B cell (primary cell): ENCODE results near the gene STAMBP. TPM values are rescaled to one million over a fixed set of nuclear protein-coding genes. Genes with fewer than 3 reads are reported as not detected.

Experiments used
- ATAC-seq: fragments of 200-7000 bp; cut with Tn5 transposase; one replicate; pipeline ENCODE4 v1.10.0; 2021; ENCODE audit warnings: low read depth, mild to moderate bottlenecking, moderate number of reproducible peaks, moderate library complexity
- CTCF ChIA-PET: fragments of 350-600 bp; sonication (Branson Sonifier 250); formaldehyde crosslinking; loops from one replicate; lab custom pipeline; 2021; ENCODE audit warnings: antibody characterized with exemption, inconsistent platforms; lab: Charles Lee
- POLR2A ChIA-PET: fragments of 350-600 bp; sonication (Branson Sonifier 250); formaldehyde crosslinking; loops from one replicate; lab custom pipeline; 2021; ENCODE audit warnings: antibody characterized with exemption; lab: Charles Lee
- DNase-seq: peaks from one replicate; pipeline ENCODE4 v3.0.0; 2013
- H2AFZ ChIP-seq: 2 replicates; pipeline ENCODE4 v1.6.1; 2012; ENCODE audit warnings: mild to moderate bottlenecking, low read depth, low read length; ENCODE audit not compliant: insufficient read depth, poor library complexity, severe bottlenecking
- H3K27ac ChIP-seq, 2 donors: 1 replicate in 1 of 2; 2 replicates in 1 of 2; pipeline ENCODE4 v1.5.1; 2012 to 2013; ENCODE audit warnings: low read length in 2 of 2, mild to moderate bottlenecking in 2 of 2, moderate library complexity in 1 of 2
- H3K27me3 ChIP-seq, 4 experiments: fragments of 200-600 bp in 1 of 4; sonication (generic) in 1 of 4; replicated peaks in 1 of 4; 1 replicate in 2 of 4; 2 replicates in 2 of 4; pipeline versions ENCODE4 v1.6.1 to v1.7.0; 2013 to 2016; ENCODE audit warnings: low read length in 3 of 4, mild to moderate bottlenecking in 2 of 4, mixed read lengths in 1 of 4, moderate library complexity in 1 of 4; ENCODE audit not compliant: insufficient read depth in 4 of 4, control insufficient read depth in 3 of 4; ENCODE audit errors: control extremely low read depth in 1 of 4
- H3K36me3 ChIP-seq, 2 experiments: replicated peaks in 1 of 2; 1 replicate in 1 of 2; 2 replicates in 1 of 2; pipeline versions ENCODE4 v1.6.1 to v1.7.1; 2013; ENCODE audit warnings: low read length in 1 of 2; ENCODE audit not compliant: insufficient read depth in 2 of 2, control insufficient read depth in 1 of 2; ENCODE audit errors: control extremely low read depth in 1 of 2, extremely low read depth in 1 of 2
- H3K4me1 ChIP-seq, 2 donors: fragments of 200-600 bp in 1 of 2; sonication (generic) in 1 of 2; 1 replicate in 1 of 2; 2 replicates in 1 of 2; pipeline versions ENCODE4 v1.5.1 to v1.6.1; 2013 to 2017; ENCODE audit warnings: low read length in 2 of 2; ENCODE audit not compliant: control insufficient read depth in 2 of 2, insufficient read depth in 2 of 2
- H3K4me2 ChIP-seq: replicated peaks from 2 replicates; pipeline ENCODE3; 2012; ENCODE audit warnings: mild to moderate bottlenecking, low read depth, low read length; ENCODE audit not compliant: poor library complexity, severe bottlenecking
- H3K4me3 ChIP-seq, 5 experiments: fragments of 200-600 bp in 1 of 5; sonication (generic) in 1 of 5; 1 replicate in 3 of 5; 2 replicates in 2 of 5; pipeline versions ENCODE4 v1.5.1 to v1.7.0; 2011 to 2016; ENCODE audit warnings: low read length in 4 of 5, mild to moderate bottlenecking in 4 of 5, low read depth in 2 of 5, control low read depth in 1 of 5, moderate library complexity in 1 of 5; ENCODE audit not compliant: insufficient read depth in 1 of 5; ENCODE audit errors: control extremely low read depth in 1 of 5, extremely low read depth in 1 of 5
- H3K79me2 ChIP-seq: fragments of 200-600 bp; sonication (generic); one replicate; pipeline ENCODE4 v1.6.0; 2016; ENCODE audit warnings: low read length; ENCODE audit not compliant: control insufficient read depth, insufficient read depth
- H3K9ac ChIP-seq: fragments of 200-600 bp; sonication (generic); 2 replicates; pipeline ENCODE4 v1.6.1; 2017; ENCODE audit warnings: mild to moderate bottlenecking, low read length, moderate library complexity
- H3K9me3 ChIP-seq, 3 donors: one replicate each; pipeline versions ENCODE4 v1.6.1 to v1.7.1; 2013; ENCODE audit warnings: low read length in 2 of 3; ENCODE audit not compliant: control insufficient read depth in 2 of 3, insufficient read depth in 1 of 3; ENCODE audit errors: control extremely low read depth in 1 of 3
- H4K20me1 ChIP-seq: 2 replicates; pipeline ENCODE4 v1.6.0; 2012; ENCODE audit warnings: mild to moderate bottlenecking, low read length; ENCODE audit not compliant: insufficient read depth, control insufficient read depth, poor library complexity, severe bottlenecking
- H3K27ac Mint-ChIP-seq: one replicate; pipeline ENCODE4 v1.8.0; 2021; ENCODE audit warnings: mixed read lengths
- H3K27me3 Mint-ChIP-seq: one replicate; pipeline ENCODE4 v1.8.0; 2021; ENCODE audit warnings: mixed read lengths
- H3K4me1 Mint-ChIP-seq: one replicate; pipeline ENCODE4 v1.8.0; 2021; ENCODE audit warnings: mixed read lengths
- H3K4me3 Mint-ChIP-seq: one replicate; pipeline ENCODE4 v1.8.0; 2021; ENCODE audit warnings: mixed read lengths
- H3K9me3 Mint-ChIP-seq: one replicate; pipeline ENCODE4 v1.8.0; 2022; ENCODE audit warnings: mixed read lengths; ENCODE audit not compliant: insufficient read depth
- EZH2 ChIP-seq: IDR thresholded peaks from 2 replicates; pipeline ENCODE4 v1.6.1; 2012; ENCODE audit warnings: borderline replicate concordance, low read depth, mild to moderate bottlenecking, moderate library complexity, low read length; ENCODE audit not compliant: insufficient read depth, poor library complexity, severe bottlenecking
- WGBS: methylation state at CpG from one replicate; pipeline ENCODE4 v1.1.5; 2013; ENCODE audit warnings: missing lambda C conversion rate; ENCODE audit not compliant: insufficient coverage; 5-methylcytosine and 5-hydroxymethylcytosine counted together
- intact Hi-C: fragments of 100-400 bp; cut with micrococcal nuclease; formaldehyde crosslinking; loops from one replicate; pipeline ENCODE4 v1.10.0; 2022
- polyA plus RNA-seq: library from polyadenylated mRNA; depleted of rRNA; stranded (reverse); fragments of >200 nt; gene quantifications from 2 replicates; pipeline ENCODE4 v1.2.3, GENCODE V29; 2012
- total RNA-seq, 2 donors: library from RNA; stranded (reverse); fragments of 120-200 nt in 1 of 2; gene quantifications; 1 replicate in 1 of 2; 2 replicates in 1 of 2; pipeline versions ENCODE4 v1.2.3 to v1.2.4, GENCODE V29; 2013 to 2022
- TF ChIP-seq, protein P1 (sequence below): fragments of 200-600 bp; IDR thresholded peaks from one replicate; pipeline ENCODE4 v1.8.0; 2022; ENCODE audit warnings: antibody characterized with exemption, mild to moderate bottlenecking

Gene STAMBP
- total and polyA plus RNA-seq, 2 donors (not counting 1 experiment from before 2014, with no cell fraction given): 21.8 to 32.5 TPM

DNA sequence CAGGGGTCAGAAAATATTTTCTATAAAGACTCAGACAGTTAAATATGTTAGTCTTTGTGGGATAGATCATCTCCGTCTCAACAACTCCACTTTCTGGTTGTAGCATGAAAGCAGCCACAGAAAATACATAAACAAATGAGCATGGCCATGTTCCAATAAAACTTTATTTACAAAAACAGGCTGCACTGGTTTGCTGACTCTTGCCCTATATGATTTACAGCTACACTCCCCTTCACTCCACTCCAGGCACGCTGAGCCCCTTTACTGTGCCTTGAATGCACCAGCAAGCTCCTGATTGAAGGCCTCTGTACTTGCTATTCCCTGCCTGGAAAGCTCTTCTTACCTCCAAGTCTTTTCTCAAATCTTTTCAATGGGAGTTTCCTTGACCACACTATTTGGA lies 5.8 kb upstream of the STAMBP start:
- H3K4me1 Mint-ChIP-seq: peaks cover 19% of the 10 kb centered on the region
- intact Hi-C loops: no loop called here

DNA sequence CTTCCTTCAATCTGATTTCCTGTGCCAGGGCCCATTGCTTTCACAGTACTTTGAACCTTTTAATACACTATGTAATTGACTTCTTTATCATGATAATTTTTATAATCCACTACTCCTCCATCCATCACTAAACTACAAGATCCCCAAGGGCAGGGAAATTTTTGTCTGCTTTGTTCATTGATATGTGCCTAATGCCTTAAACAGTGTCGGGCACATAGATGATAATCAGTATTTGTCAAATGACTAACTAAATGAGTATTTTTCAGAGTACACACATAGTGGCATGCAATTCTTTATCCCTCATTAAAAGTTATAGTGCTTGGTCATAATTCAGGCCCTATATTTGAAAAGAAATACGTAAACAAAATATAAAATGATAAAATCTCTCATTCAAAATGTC lies 5.3 kb upstream of the STAMBP start:
- H3K9me3 ChIP-seq: no peaks in the 10 kb centered on the region

More for the DNA sequence above, 5.8 kb upstream of the STAMBP start:
- peaks cover 20% of the 10 kb centered on the region for H3K79me2 ChIP-seq
- ChIA-PET CTCF (interaction anchor here (0.6 to 9.1 kb wide), 11 partner anchors 10 to 765 kb away, joined by 3 to 191 read pairs (median 6); partner anchors contain the start of genes BOLA3 and MOB1A), POLR2A (no interaction called here)
- Mint-ChIP-seq H3K27me3 (no peaks in the 10 kb centered on the region), H3K9me3 (no peaks in the 10 kb centered on the region), H3K27ac (no peak overlapping the region), H3K4me3 (no peak overlapping the region)
- WGBS: 67% methylated on average over 1 of the region's 2 CpGs
- H3K4me3 ChIP-seq: no peak overlapping the region
- no peak overlapping the region for H3K27ac ChIP-seq
- DNase-seq: no peak
- no peak for ATAC-seq
- no peaks in the 10 kb centered on the region for H4K20me1 ChIP-seq
- H2AFZ ChIP-seq: no peak overlapping the region
- no peak overlapping the region for H3K9ac ChIP-seq
- peaks cover 5 to 8% of the 10 kb centered on the region in 2 donors for H3K4me1 ChIP-seq
- no peaks in the 10 kb centered on the region for H3K9me3 ChIP-seq
- no peaks in the 10 kb centered on the region for H3K36me3 ChIP-seq
- TF ChIP-seq, protein P1, sequence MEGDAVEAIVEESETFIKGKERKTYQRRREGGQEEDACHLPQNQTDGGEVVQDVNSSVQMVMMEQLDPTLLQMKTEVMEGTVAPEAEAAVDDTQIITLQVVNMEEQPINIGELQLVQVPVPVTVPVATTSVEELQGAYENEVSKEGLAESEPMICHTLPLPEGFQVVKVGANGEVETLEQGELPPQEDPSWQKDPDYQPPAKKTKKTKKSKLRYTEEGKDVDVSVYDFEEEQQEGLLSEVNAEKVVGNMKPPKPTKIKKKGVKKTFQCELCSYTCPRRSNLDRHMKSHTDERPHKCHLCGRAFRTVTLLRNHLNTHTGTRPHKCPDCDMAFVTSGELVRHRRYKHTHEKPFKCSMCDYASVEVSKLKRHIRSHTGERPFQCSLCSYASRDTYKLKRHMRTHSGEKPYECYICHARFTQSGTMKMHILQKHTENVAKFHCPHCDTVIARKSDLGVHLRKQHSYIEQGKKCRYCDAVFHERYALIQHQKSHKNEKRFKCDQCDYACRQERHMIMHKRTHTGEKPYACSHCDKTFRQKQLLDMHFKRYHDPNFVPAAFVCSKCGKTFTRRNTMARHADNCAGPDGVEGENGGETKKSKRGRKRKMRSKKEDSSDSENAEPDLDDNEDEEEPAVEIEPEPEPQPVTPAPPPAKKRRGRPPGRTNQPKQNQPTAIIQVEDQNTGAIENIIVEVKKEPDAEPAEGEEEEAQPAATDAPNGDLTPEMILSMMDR: no peak
- TF ChIP-seq EZH2: no peak
- H3K27me3 ChIP-seq: no peaks in the 10 kb centered on the region
- no peak overlapping the region for H3K4me2 ChIP-seq

More for the DNA sequence above, 5.3 kb upstream of the STAMBP start:
- Histone ChIP-seq H3K36me3 (no peaks in the 10 kb centered on the region), H3K4me3 (no peak overlapping the region), H2AFZ (no peak overlapping the region), H3K4me2 (no peak overlapping the region), H3K27me3 (no peaks in the 10 kb centered on the region), H4K20me1 (no peaks in the 10 kb centered on the region), H3K4me1 (peaks cover 9 to 12% of the 10 kb centered on the region in 2 donors), H3K27ac (no peak overlapping the region), H3K9ac (no peak overlapping the region), H3K79me2 (peaks cover 20% of the 10 kb centered on the region)
- Mint-ChIP-seq H3K9me3 (no peaks in the 10 kb centered on the region), H3K4me1 (peaks cover 19% of the 10 kb centered on the region), H3K27me3 (no peaks in the 10 kb centered on the region), H3K27ac (no peak overlapping the region), H3K4me3 (no peak overlapping the region)
- POLR2A ChIA-PET: interaction anchor here (1.1 kb wide), 1 partner anchor 355 kb away, joined by 3 read pairs; no protein-coding TSS in a partner anchor
- ATAC-seq: no peak
- no CpG with 5 or more reads among the region's 2 CpGs for WGBS
- CTCF ChIA-PET: interaction anchor here (0.7 to 9.1 kb wide), 30 partner anchors 10 to 767 kb away, joined by 3 to 191 read pairs (median 5); partner anchors contain the start of genes BOLA3 and INO80B
- no peak for TF ChIP-seq EZH2
- TF ChIP-seq, protein P1: no peak
- intact Hi-C loops: no loop called here
- DNase-seq: no peak
